SU-DHL-6 (cell line): Measurements from ENCODE around the gene TECTA.

Experiments used
- H2AFZ ChIP-seq: fragments of 200-600 bp; sonication (generic); 2 replicates; pipeline ENCODE4 v1.6.1; 2014; ENCODE audit warnings: low read depth, mild to moderate bottlenecking, moderate library complexity, mixed read lengths, antibody characterized with exemption, low read length; ENCODE audit not compliant: severe bottlenecking
- H3F3A ChIP-seq: fragments of 200-600 bp; shearing (Covaris generic); 2 replicates; pipeline ENCODE4 v1.6.0; 2016; ENCODE audit warnings: antibody characterized with exemption, mild to moderate bottlenecking; ENCODE audit not compliant: insufficient read depth
- H3K27ac ChIP-seq: fragments of 200-600 bp; sonication (generic); 2 replicates; pipeline ENCODE4 v1.5.1; 2016; ENCODE audit warnings: low read depth, mild to moderate bottlenecking, low read length, moderate library complexity, mixed read lengths
- H3K27me3 ChIP-seq: fragments of 200-600 bp; sonication (generic), shearing (Covaris generic); 2 replicates; pipeline ENCODE4 v1.6.0; 2014; ENCODE audit warnings: mild to moderate bottlenecking, low read length
- H3K36me3 ChIP-seq: fragments of 200-600 bp; sonication (generic); 2 replicates; pipeline ENCODE4 v1.6.1; 2014; ENCODE audit warnings: mild to moderate bottlenecking, low read length, mixed read lengths
- H3K4me2 ChIP-seq: fragments of 300-600, 200-600 bp; shearing (Covaris generic), sonication (generic); 2 replicates; pipeline ENCODE4 v1.6.0; 2014; ENCODE audit warnings: low read length, low read depth, mild to moderate bottlenecking; ENCODE audit not compliant: poor library complexity, severe bottlenecking
- H3K4me3 ChIP-seq: fragments of 200-600 bp; sonication (generic); 2 replicates; pipeline ENCODE4 v1.5.1; 2014; ENCODE audit warnings: antibody characterized with exemption, low read length, mild to moderate bottlenecking, mixed read lengths; ENCODE audit not compliant: insufficient read depth, poor library complexity, severe bottlenecking
- H3K79me2 ChIP-seq: fragments of 200-600 bp; sonication (generic); 2 replicates; pipeline ENCODE4 v1.6.1; 2014; ENCODE audit warnings: mild to moderate bottlenecking, low read length, moderate library complexity; ENCODE audit not compliant: insufficient read depth
- H3K9ac ChIP-seq: fragments of 200-600 bp; sonication (generic); 2 replicates; pipeline ENCODE4 v1.7.0; 2014; ENCODE audit warnings: mild to moderate bottlenecking, low read length
- H3K9me2 ChIP-seq: fragments of 200-600 bp; sonication (generic); replicated peaks from 2 replicates; pipeline ENCODE4 v1.6.1; 2014; ENCODE audit warnings: low read length; ENCODE audit not compliant: insufficient read depth
- H3K9me3 ChIP-seq: fragments of 200-600 bp; sonication (generic); 2 replicates; pipeline ENCODE4 v1.6.1; 2014; ENCODE audit warnings: low read length, mixed read lengths; ENCODE audit not compliant: insufficient read depth
- H4K20me1 ChIP-seq: fragments of 200-600 bp; sonication (generic); 2 replicates; pipeline ENCODE4 v1.6.1; 2014; ENCODE audit warnings: low read depth, mild to moderate bottlenecking, antibody characterized with exemption, low read length, moderate library complexity, mixed read lengths
- CTCF ChIP-seq: fragments of 200-600 bp; sonication (generic); IDR thresholded peaks from one replicate; pipeline ENCODE4 v1.5.1; 2017; ENCODE audit warnings: antibody characterized with exemption, mild to moderate bottlenecking, low read length, moderate library complexity; ENCODE audit not compliant: insufficient read depth, poor library complexity, severe bottlenecking
- EZH2phosphoT487 ChIP-seq: fragments of 200-600 bp; sonication (generic), shearing (Covaris generic); conservative IDR thresholded peaks from 2 replicates; pipeline ENCODE4 v1.6.1; 2018; ENCODE audit warnings: mild to moderate bottlenecking, antibody characterized with exemption, low read length, moderate library complexity, mixed read lengths

TECTA gene

GRCh38 chr11:121206810-121207209 lies 105.8 kb downstream of the TECTA start:
- Histone ChIP-seq H3F3A (no peaks in the 10 kb centered on the region), H3K9me3 (no peaks in the 10 kb centered on the region), H3K9ac (no peak overlapping the region), H3K27ac (no peak overlapping the region), H3K27me3 (no peaks in the 10 kb centered on the region), H3K4me2 (no peak overlapping the region), H4K20me1 (no peaks in the 10 kb centered on the region), H3K79me2 (no peaks in the 10 kb centered on the region), H2AFZ (no peak overlapping the region), H3K4me3 (no peak overlapping the region), H3K9me2 (no peaks in the 10 kb centered on the region), H3K36me3 (no peaks in the 10 kb centered on the region)
- TF ChIP-seq CTCF: no peak
- no peak for TF ChIP-seq EZH2phosphoT487

- Histone ChIP-seq H3K4me3 (no peak overlapping the region), H3K27ac (no peak overlapping the region), H3K27me3 (no peaks in the 10 kb centered on the region), H3K79me2 (no peaks in the 10 kb centered on the region), H2AFZ (no peak overlapping the region), H3K36me3 (no peaks in the 10 kb centered on the region), H3K9ac (no peak overlapping the region), H4K20me1 (no peaks in the 10 kb centered on the region), H3K9me2 (no peaks in the 10 kb centered on the region), H3K9me3 (no peaks in the 10 kb centered on the region), H3F3A (no peaks in the 10 kb centered on the region), H3K4me2 (no peak overlapping the region)
- TF ChIP-seq EZH2phosphoT487 (no peak), CTCF (no peak)
These were observed 106.6 kb downstream of the TECTA start for GRCh38 chr11:121207485-121208115.

GRCh38 chr11:121210445-121211080 lies 109.5 kb downstream of the TECTA start:
- H3K9me2 ChIP-seq: no peaks in the 10 kb centered on the region
- no peak overlapping the region for H3K4me2 ChIP-seq
- TF ChIP-seq CTCF (no peak), EZH2phosphoT487 (no peak)
- no peaks in the 10 kb centered on the region for H3F3A ChIP-seq
- H3K4me3 ChIP-seq: no peak overlapping the region
- H3K79me2 ChIP-seq: no peaks in the 10 kb centered on the region
- no peak overlapping the region for H3K27ac ChIP-seq
- H3K36me3 ChIP-seq: no peaks in the 10 kb centered on the region
- no peaks in the 10 kb centered on the region for H4K20me1 ChIP-seq
- H3K9me3 ChIP-seq: no peaks in the 10 kb centered on the region
- no peaks in the 10 kb centered on the region for H3K27me3 ChIP-seq
- no peak overlapping the region for H3K9ac ChIP-seq
- H2AFZ ChIP-seq: no peak overlapping the region
